HepG2 (cell line): ENCODE data around the gene ANKUB1. TPM values are rescaled to one million over a fixed set of nuclear protein-coding genes. Genes with fewer than 3 reads are reported as not detected.

Experiments used
- BRD4 ChIP-seq: sonication (generic); formaldehyde crosslinking; IDR thresholded peaks from 2 replicates; pipeline ENCODE4 v1.4.0; 2020; ENCODE audit warnings: missing genetic modification reagents
- EEA1 ChIP-seq: sonication (generic); formaldehyde crosslinking; IDR thresholded peaks from 2 replicates; pipeline ENCODE4 v1.5.1; 2020; ENCODE audit warnings: mild to moderate bottlenecking, missing genetic modification reagents, borderline replicate concordance
- FOXP1 ChIP-seq, 2 experiments: fragments of 450-650 bp in 1 of 2; IDR thresholded peaks; 2 replicates each; pipeline ENCODE4 v1.6.1; 2017 to 2018; ENCODE audit warnings: antibody characterized with exemption in 1 of 2
- GPN1 ChIP-seq: sonication (generic); formaldehyde crosslinking; IDR thresholded peaks from 2 replicates; pipeline ENCODE4 v1.5.1; 2020; ENCODE audit warnings: missing genetic modification reagents, borderline replicate concordance
- HOXA7 ChIP-seq: sonication (generic); formaldehyde crosslinking; IDR thresholded peaks from 2 replicates; pipeline ENCODE4 v1.8.1; 2022; ENCODE audit warnings: mild to moderate bottlenecking, missing genetic modification reagents, moderate library complexity
- IKZF1 ChIP-seq: fragments of 450-650 bp; IDR thresholded peaks from 2 replicates; pipeline ENCODE4 v1.7.1; 2016
- PRMT3 ChIP-seq: sonication (generic); formaldehyde crosslinking; IDR thresholded peaks from 2 replicates; pipeline ENCODE4 v1.8.1; 2022; ENCODE audit warnings: low read depth, mild to moderate bottlenecking, moderate library complexity, missing genetic modification reagents, borderline replicate concordance
- RBM39 ChIP-seq: fragments of 200-400 bp; formaldehyde crosslinking; IDR thresholded peaks from one replicate; pipeline ENCODE4 v1.6.1; 2018; ENCODE audit warnings: antibody characterized with exemption, mild to moderate bottlenecking, low read depth, low read length; ENCODE audit not compliant: poor library complexity, severe bottlenecking
- SMAD3 ChIP-seq: sonication (generic); formaldehyde crosslinking; IDR thresholded peaks from 2 replicates; pipeline ENCODE4 v1.4.0; 2020; ENCODE audit warnings: missing genetic modification reagents
- SMAD9 ChIP-seq: sonication (generic); formaldehyde crosslinking; IDR thresholded peaks from 2 replicates; pipeline ENCODE4 v1.5.1; 2020; ENCODE audit warnings: mild to moderate bottlenecking, missing genetic modification reagents
- SMARCC2 ChIP-seq: fragments of 450-650 bp; IDR thresholded peaks from 2 replicates; pipeline ENCODE4 v1.6.1; 2017; ENCODE audit warnings: antibody characterized with exemption, mild to moderate bottlenecking
- SOX13 ChIP-seq, 3 experiments: fragments of 450-650 bp in 1 of 3; sonication (generic) in 1 of 3; formaldehyde crosslinking in 1 of 3; IDR thresholded peaks in 2 of 3; conservative IDR thresholded peaks in 1 of 3; 2 replicates each; pipeline versions ENCODE4 v1.5.0 to v1.6.1; 2016 to 2020; ENCODE audit warnings: antibody characterized with exemption in 1 of 3, mild to moderate bottlenecking in 1 of 3, missing compliant biosample characterization in 1 of 3, missing genetic modification reagents in 1 of 3, moderate library complexity in 1 of 3
- ZNF224 ChIP-seq: sonication (generic); formaldehyde crosslinking; IDR thresholded peaks from 2 replicates; pipeline ENCODE4 v1.5.0; 2020; ENCODE audit warnings: mild to moderate bottlenecking, missing genetic modification reagents
- ZNF562 ChIP-seq: sonication (generic); formaldehyde crosslinking; IDR thresholded peaks from 2 replicates; pipeline ENCODE4 v1.8.0; 2022; ENCODE audit warnings: missing genetic modification reagents, borderline replicate concordance
- ZNF724P ChIP-seq: sonication (generic); formaldehyde crosslinking; IDR thresholded peaks from 2 replicates; pipeline ENCODE4 v1.8.0; 2022; ENCODE audit warnings: missing genetic modification reagents, borderline replicate concordance
- ZSCAN20 ChIP-seq: sonication (generic); formaldehyde crosslinking; IDR thresholded peaks from 2 replicates; pipeline ENCODE4 v1.4.0; 2020; ENCODE audit warnings: missing genetic modification reagents, mild to moderate bottlenecking, borderline replicate concordance
- polyA plus RNA-seq, 8 experiments: library from polyadenylated mRNA; depleted of rRNA in 3 of 8; stranded (reverse) in 7 of 8; unstranded in 1 of 8; fragments of >200 nt; fragmentation: Illumina TruSeq in 4 of 8; extraction: Trizol in 4 of 8; gene quantifications; 2 replicates each; pipeline versions ENCODE4 v1.2.1 to v1.2.3, GENCODE V29; 2011 to 2016; ENCODE audit warnings: low read depth in 4 of 8, missing spikeins in 1 of 8, mixed read lengths in 1 of 8; ENCODE audit not compliant: insufficient read depth in 1 of 8
- total RNA-seq, 5 experiments: library from RNA; depleted of rRNA; stranded (reverse); fragments of >200 nt; fragmentation: Illumina TruSeq; extraction: Trizol; gene quantifications; 2 replicates each; pipeline ENCODE4 v1.2.3, GENCODE V29; 2016; ENCODE audit warnings: low read depth in 1 of 5
- TF ChIP-seq, protein P1 (sequence below): IDR thresholded peaks from 2 replicates; pipeline ENCODE4 v1.4.0; 2020; ENCODE audit warnings: mild to moderate bottlenecking, missing genetic modification reagents
- TF ChIP-seq, protein P2 (sequence below), 2 experiments: fragments of 450-650 bp in 1 of 2; sonication (generic) in 1 of 2; formaldehyde crosslinking; IDR thresholded peaks; 2 replicates each; pipeline versions ENCODE4 v1.5.0 to v1.8.0; 2020 to 2022; ENCODE audit warnings: mild to moderate bottlenecking in 1 of 2, missing genetic modification reagents in 1 of 2
- TF ChIP-seq, protein P3 (sequence below): sonication (generic); formaldehyde crosslinking; conservative IDR thresholded peaks from 2 replicates; pipeline ENCODE4 v1.4.0; 2020; ENCODE audit warnings: missing genetic modification reagents
- TF ChIP-seq, protein P4 (sequence below): sonication (generic); IDR thresholded peaks from 2 replicates; pipeline ENCODE4 v1.6.1; 2016; ENCODE audit warnings: low read depth, borderline replicate concordance

ANKUB1 gene
- total and polyA plus RNA-seq, 2 of the 13 experiments (the other 11 are each of a cell fraction or from before 2014, with no cell fraction given) = not detected

DNA sequence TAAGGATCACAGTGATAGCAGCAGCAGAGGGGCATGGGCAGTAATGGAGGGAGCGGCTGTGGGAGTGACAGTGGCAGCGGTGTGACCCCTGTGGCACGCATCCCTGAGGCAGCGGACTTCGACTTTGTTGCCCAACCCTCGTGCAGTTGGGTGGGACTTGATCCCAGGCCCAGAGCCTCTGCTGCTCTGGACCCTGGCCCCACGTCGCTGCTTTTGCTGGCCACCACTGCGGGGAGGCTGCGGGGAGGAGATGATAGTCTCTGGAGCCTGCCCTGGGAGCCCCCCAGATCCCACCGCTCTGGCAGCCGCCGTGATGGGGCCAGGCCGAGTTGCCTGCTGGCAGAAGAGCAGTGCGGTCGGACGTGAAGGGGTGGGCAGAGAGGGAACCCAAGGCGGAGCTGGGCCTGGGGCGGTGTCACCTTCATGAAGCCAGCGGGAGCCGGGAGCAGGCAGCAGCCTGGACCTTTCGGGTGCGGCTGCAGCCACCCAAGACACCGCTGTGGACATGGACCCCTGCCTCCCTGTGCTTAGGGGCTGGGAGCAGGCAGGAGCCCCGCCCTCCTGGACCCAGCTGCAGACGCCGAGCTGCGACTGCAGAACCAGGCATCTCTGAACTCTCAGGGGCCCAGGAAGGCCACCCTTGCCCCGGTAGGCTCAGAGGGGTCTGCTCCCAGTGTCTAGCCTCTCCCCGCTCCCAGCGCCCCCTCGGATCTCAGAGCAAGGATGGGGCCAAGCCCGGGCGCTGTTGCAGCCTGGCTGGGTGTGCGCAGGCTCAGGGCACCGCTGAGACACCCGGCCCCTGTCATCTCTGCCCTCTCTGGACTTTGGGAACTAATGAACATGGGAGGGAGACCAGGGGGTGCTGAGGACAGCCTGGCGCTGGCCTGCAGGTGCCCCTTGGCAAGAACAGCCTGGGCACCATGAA is 78.4 kb downstream of the ANKUB1 start (continued):
- TF ChIP-seq, protein P1, sequence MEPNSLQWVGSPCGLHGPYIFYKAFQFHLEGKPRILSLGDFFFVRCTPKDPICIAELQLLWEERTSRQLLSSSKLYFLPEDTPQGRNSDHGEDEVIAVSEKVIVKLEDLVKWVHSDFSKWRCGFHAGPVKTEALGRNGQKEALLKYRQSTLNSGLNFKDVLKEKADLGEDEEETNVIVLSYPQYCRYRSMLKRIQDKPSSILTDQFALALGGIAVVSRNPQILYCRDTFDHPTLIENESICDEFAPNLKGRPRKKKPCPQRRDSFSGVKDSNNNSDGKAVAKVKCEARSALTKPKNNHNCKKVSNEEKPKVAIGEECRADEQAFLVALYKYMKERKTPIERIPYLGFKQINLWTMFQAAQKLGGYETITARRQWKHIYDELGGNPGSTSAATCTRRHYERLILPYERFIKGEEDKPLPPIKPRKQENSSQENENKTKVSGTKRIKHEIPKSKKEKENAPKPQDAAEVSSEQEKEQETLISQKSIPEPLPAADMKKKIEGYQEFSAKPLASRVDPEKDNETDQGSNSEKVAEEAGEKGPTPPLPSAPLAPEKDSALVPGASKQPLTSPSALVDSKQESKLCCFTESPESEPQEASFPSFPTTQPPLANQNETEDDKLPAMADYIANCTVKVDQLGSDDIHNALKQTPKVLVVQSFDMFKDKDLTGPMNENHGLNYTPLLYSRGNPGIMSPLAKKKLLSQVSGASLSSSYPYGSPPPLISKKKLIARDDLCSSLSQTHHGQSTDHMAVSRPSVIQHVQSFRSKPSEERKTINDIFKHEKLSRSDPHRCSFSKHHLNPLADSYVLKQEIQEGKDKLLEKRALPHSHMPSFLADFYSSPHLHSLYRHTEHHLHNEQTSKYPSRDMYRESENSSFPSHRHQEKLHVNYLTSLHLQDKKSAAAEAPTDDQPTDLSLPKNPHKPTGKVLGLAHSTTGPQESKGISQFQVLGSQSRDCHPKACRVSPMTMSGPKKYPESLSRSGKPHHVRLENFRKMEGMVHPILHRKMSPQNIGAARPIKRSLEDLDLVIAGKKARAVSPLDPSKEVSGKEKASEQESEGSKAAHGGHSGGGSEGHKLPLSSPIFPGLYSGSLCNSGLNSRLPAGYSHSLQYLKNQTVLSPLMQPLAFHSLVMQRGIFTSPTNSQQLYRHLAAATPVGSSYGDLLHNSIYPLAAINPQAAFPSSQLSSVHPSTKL (CRISPR knock-in tag) = peak; percentile 56; the same call in 1 of the 2 replicates
- TF ChIP-seq PRMT3 (CRISPR knock-in tag) = no peak
- TF ChIP-seq EEA1 (CRISPR knock-in tag) = no peak
- TF ChIP-seq SMARCC2 = no peak
- no peak for TF ChIP-seq ZNF562 (CRISPR knock-in tag)
- no peak for TF ChIP-seq GPN1
- TF ChIP-seq BRD4 (CRISPR knock-in tag) = no peak
- TF ChIP-seq, protein P2, sequence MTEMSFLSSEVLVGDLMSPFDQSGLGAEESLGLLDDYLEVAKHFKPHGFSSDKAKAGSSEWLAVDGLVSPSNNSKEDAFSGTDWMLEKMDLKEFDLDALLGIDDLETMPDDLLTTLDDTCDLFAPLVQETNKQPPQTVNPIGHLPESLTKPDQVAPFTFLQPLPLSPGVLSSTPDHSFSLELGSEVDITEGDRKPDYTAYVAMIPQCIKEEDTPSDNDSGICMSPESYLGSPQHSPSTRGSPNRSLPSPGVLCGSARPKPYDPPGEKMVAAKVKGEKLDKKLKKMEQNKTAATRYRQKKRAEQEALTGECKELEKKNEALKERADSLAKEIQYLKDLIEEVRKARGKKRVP (CRISPR knock-in tag; IDR thresholded peaks at IDR 0.05) = no peak
- no peak for TF ChIP-seq IKZF1
- TF ChIP-seq, protein P3, sequence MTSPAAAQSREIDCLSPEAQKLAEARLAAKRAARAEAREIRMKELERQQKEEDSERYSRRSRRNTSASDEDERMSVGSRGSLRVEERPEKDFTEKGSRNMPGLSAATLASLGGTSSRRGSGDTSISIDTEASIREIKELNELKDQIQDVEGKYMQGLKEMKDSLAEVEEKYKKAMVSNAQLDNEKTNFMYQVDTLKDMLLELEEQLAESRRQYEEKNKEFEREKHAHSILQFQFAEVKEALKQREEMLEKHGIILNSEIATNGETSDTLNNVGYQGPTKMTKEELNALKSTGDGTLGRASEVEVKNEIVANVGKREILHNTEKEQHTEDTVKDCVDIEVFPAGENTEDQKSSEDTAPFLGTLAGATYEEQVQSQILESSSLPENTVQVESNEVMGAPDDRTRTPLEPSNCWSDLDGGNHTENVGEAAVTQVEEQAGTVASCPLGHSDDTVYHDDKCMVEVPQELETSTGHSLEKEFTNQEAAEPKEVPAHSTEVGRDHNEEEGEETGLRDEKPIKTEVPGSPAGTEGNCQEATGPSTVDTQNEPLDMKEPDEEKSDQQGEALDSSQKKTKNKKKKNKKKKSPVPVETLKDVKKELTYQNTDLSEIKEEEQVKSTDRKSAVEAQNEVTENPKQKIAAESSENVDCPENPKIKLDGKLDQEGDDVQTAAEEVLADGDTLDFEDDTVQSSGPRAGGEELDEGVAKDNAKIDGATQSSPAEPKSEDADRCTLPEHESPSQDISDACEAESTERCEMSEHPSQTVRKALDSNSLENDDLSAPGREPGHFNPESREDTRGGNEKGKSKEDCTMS (CRISPR knock-in tag) = no peak
- TF ChIP-seq SMAD9 (CRISPR knock-in tag) = no peak
- TF ChIP-seq ZSCAN20 (CRISPR knock-in tag) = no peak
- TF ChIP-seq ZNF724P (CRISPR knock-in tag) = 0 out of 2 replicates have a peak, but pooled peaks have one; percentile 45
- TF ChIP-seq HOXA7 (CRISPR knock-in tag) = no peak
- no peak for TF ChIP-seq SMAD3 (CRISPR knock-in tag)
- TF ChIP-seq RBM39 = no peak
- TF ChIP-seq, protein P4, sequence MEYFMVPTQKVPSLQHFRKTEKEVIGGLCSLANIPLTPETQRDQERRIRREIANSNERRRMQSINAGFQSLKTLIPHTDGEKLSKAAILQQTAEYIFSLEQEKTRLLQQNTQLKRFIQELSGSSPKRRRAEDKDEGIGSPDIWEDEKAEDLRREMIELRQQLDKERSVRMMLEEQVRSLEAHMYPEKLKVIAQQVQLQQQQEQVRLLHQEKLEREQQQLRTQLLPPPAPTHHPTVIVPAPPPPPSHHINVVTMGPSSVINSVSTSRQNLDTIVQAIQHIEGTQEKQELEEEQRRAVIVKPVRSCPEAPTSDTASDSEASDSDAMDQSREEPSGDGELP = no peak
- TF ChIP-seq SOX13 (IDR thresholded peaks at IDR 0.05) = no peak
- TF ChIP-seq SOX13 (CRISPR knock-in tag; conservative IDR thresholded peaks at IDR 0.05 in 1 of 2, IDR thresholded peaks at IDR 0.05 in 1 of 2) = no peak; a peak in 1 of 4 replicates
- no peak for TF ChIP-seq FOXP1 (IDR thresholded peaks at IDR 0.05)
- TF ChIP-seq FOXP1 (CRISPR knock-in tag; IDR thresholded peaks at IDR 0.05) = no peak
- TF ChIP-seq ZNF224 (CRISPR knock-in tag) = peak; percentile 51; the same call in 1 of the 2 replicates
